ENCODE measurements around the gene DPP10. TPM values are rescaled to one million over a fixed set of nuclear protein-coding genes. Genes with fewer than 3 reads are reported as not detected.
A peak's percentile ranks its signal among the peaks of the same experiment; 100 is the strongest.

The DPP10 gene
- total and polyA plus RNA-seq, 9 donors = 0.26 to 2.1 (median 0.83) TPM

DNA sequence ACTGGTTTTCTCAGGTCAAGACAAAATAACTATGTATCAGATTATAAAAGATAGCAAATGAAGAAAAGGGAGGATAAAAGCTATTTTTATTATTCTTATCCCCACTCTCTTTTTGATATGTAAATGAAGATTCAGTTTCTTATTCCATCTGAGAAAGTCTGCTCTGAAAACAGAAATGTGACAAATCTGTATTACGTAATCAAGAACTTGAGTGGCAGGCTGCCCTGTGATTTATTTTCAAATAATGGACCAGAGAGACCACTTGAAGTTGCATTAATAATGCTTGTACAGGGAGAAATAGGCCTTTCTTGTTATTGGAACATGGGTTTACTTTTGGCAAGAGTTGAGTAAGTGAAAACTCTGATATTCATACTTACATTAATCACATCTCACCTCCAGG lies 727.4 kb downstream of the DPP10 start:
- H3K36me3 ChIP-seq (ENCODE audit: control insufficient read depth, insufficient read depth, low read length) = no peaks in the 10 kb centered on the region

DNA sequence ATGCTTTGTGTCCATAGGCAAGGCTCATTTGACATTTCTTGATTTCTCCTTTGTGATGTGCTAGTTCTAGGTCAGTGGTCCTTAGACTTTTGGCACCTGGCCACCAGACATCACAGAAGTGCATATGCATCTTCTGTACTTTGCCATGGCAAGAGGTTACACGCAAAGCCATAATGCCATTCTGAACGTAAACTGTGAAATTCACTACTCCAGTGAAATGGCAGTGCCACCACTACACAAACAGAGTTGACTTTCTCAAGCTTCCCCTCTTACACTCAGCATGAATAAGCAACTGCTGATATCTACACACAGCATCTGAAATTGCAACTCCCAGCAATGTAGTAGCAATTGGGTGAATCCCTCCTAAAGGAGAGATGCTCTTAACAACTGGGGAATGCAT lies 729.3 kb downstream of the DPP10 start:
- Histone ChIP-seq H3K27ac (ENCODE audit: low read length) (no peak overlapping the region), H3K36me3 (ENCODE audit: control insufficient read depth, insufficient read depth, low read length) (no peaks in the 10 kb centered on the region), H3K4me3 (ENCODE audit: low read length) (no peak overlapping the region), H3K4me1 (ENCODE audit: control insufficient read depth, insufficient read depth, low read length) (no peaks in the 10 kb centered on the region), H3K9me3 (replicated peaks; ENCODE audit: control insufficient read depth, low read depth, low read length) (no peaks in the 10 kb centered on the region), H3K27me3 (ENCODE audit: control insufficient read depth, insufficient read depth, low read length) (no peaks in the 10 kb centered on the region)
- DNase-seq = no peak
- 100% methylated on average over 2 of the region's 2 CpGs for WGBS (ENCODE audit: insufficient coverage)

More for the DNA sequence above, 727.4 kb downstream of the DPP10 start:
- no peaks in the 10 kb centered on the region for H3K9me3 ChIP-seq (replicated peaks; ENCODE audit: control insufficient read depth, low read depth, low read length)
- WGBS (ENCODE audit: insufficient coverage) = no CpG with 5 or more reads among the region's 1 CpG
- H3K4me3 ChIP-seq (ENCODE audit: low read length) = no peak overlapping the region
- no peaks in the 10 kb centered on the region for H3K4me1 ChIP-seq (ENCODE audit: control insufficient read depth, insufficient read depth, low read length)
- no peak overlapping the region for H3K27ac ChIP-seq (ENCODE audit: low read length)
- DNase-seq = no peak
- H3K27me3 ChIP-seq (ENCODE audit: control insufficient read depth, insufficient read depth, low read length) = no peaks in the 10 kb centered on the region

DNA sequence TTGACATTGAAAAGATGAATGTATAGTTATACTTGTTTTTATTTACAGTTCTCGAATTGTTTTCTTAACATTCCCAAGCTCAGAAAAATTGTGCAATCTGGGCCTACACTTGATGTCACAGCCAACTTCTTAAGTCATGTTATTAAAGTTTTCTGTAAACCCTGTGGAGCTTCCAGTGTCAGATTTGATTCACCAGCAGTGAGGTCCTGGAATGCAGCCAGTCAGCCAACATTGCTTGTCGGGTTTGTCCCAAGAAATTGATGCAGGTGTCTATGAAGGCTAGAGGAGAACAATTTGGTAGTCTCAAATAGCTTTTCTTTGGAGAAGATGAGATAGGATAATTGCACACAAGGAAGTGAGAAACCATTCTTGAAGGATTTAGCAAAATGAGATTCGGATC lies 732.2 kb downstream of the DPP10 start:
- WGBS (ENCODE audit: insufficient coverage) = 8% methylated on average over 1 of the region's 3 CpGs
- no peak for DNase-seq
- no peaks in the 10 kb centered on the region for H3K27me3 ChIP-seq (ENCODE audit: control insufficient read depth, insufficient read depth, low read length)
- no peaks in the 10 kb centered on the region for H3K36me3 ChIP-seq (ENCODE audit: control insufficient read depth, insufficient read depth, low read length)
- no peak overlapping the region for H3K27ac ChIP-seq (ENCODE audit: low read length)
- no peaks in the 10 kb centered on the region for H3K4me1 ChIP-seq (ENCODE audit: control insufficient read depth, insufficient read depth, low read length)
- H3K9me3 ChIP-seq (replicated peaks; ENCODE audit: control insufficient read depth, low read depth, low read length) = no peaks in the 10 kb centered on the region
- H3K4me3 ChIP-seq (ENCODE audit: low read length) = no peak overlapping the region

DNA sequence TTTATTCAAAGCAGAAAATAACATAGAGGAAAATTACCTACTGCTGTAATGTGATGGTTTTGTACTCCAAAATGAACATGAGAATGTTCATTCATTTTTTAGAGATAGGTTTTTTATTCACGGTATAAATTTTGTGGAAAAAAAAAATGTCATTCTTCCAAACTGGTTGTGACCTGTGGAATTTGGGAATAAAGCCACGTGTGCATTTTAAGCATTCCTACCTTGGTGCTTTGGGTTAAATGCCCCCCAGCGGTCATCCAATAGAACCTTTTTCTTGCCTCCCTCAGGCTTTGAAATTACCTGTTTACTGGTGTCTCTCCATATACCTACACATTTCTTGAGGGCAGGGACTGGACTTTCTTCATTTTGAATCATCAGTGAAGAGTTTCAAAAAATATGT lies 740.7 kb downstream of the DPP10 start:
- no peaks in the 10 kb centered on the region for H3K9me3 ChIP-seq (replicated peaks; ENCODE audit: control insufficient read depth, low read depth, low read length)
- H3K4me3 ChIP-seq (ENCODE audit: low read length) = no peak overlapping the region
- DNase-seq = no peak
- WGBS (ENCODE audit: insufficient coverage) = 35% methylated on average over 2 of the region's 3 CpGs
- no peak overlapping the region for H3K27ac ChIP-seq (ENCODE audit: low read length)
- no peaks in the 10 kb centered on the region for H3K4me1 ChIP-seq (ENCODE audit: control insufficient read depth, insufficient read depth, low read length)
- H3K27me3 ChIP-seq (ENCODE audit: control insufficient read depth, insufficient read depth, low read length) = no peaks in the 10 kb centered on the region
- H3K36me3 ChIP-seq (ENCODE audit: control insufficient read depth, insufficient read depth, low read length) = no peaks in the 10 kb centered on the region

DNA sequence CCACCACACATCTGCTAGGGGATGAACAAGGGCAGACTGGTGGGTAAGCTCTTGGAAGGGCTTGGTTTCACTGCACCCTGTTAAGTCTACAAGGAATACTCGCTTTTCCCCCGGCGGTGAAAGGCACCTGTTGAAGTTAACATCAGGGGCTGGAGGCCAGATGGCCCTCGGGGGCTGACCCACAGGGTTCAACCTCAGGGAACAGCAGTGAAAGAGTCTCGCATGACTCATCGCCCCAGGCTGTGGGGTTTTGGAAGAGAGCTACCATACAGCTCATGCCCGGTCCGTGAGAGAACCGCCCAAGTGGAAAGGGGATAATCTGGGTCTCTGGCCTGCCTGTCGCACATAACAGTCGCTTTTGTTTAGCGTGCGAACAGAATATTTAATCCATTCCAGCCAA lies 748.0 kb downstream of the DPP10 start:
- 91% methylated on average over 6 of the region's 13 CpGs for WGBS (ENCODE audit: insufficient coverage)

DNA sequence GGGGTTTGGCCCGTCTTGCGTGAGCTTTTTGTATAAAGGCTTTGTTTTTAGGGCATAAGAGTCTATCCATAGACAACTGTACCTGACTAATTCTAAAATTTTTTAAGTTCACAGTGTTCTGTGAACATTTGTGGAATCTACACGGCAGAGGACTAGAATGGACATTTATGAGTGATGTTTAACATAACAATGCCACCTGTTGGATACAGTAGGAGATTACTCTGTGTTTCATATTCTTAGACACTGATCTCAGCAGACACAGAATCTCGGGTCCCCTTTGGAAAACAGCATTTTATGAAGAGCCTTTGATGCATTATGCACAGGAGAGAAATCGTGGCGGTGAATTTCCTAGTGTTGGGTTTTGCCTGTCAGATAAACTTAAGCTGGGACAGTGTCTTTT lies 752.2 kb downstream of the DPP10 start:
- no peak overlapping the region for H3K4me3 ChIP-seq (ENCODE audit: low read length)
- H3K27me3 ChIP-seq (ENCODE audit: control insufficient read depth, insufficient read depth, low read length) = no peaks in the 10 kb centered on the region
- H3K4me1 ChIP-seq (ENCODE audit: control insufficient read depth, insufficient read depth, low read length) = no peaks in the 10 kb centered on the region
- H3K36me3 ChIP-seq (ENCODE audit: control insufficient read depth, insufficient read depth, low read length) = no peaks in the 10 kb centered on the region
- H3K27ac ChIP-seq (ENCODE audit: low read length) = no peak overlapping the region
- no peak for DNase-seq
- H3K9me3 ChIP-seq (replicated peaks; ENCODE audit: control insufficient read depth, low read depth, low read length) = no peaks in the 10 kb centered on the region
- 70% methylated on average over 3 of the region's 6 CpGs for WGBS (ENCODE audit: insufficient coverage)

More for the DNA sequence above, 748.0 kb downstream of the DPP10 start:
- Histone ChIP-seq H3K4me1 (ENCODE audit: control insufficient read depth, insufficient read depth, low read length) (no peaks in the 10 kb centered on the region), H3K27ac (ENCODE audit: low read length) (no peak overlapping the region), H3K36me3 (ENCODE audit: control insufficient read depth, insufficient read depth, low read length) (no peaks in the 10 kb centered on the region), H3K27me3 (ENCODE audit: control insufficient read depth, insufficient read depth, low read length) (no peaks in the 10 kb centered on the region), H3K9me3 (replicated peaks; ENCODE audit: control insufficient read depth, low read depth, low read length) (no peaks in the 10 kb centered on the region), H3K4me3 (ENCODE audit: low read length) (no peak overlapping the region)
- DNase-seq = no peak

DNA sequence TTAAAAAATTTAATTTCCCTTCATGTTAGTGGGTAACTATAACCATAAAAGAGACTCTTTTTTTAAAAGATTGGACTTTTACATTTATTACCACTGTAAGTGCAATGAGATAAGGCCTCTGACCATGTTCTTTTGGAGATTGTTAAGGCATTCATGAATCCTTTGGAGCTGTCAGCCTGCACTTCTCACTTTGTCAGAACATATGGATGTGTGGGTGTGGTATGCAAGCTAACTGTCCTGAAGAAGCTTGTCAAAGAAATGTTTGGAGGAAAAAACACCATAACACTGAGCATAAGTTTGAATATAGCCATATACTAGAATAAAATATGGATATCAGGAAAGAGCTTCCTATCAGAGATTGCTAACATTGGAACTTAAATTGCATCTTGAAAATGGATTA lies 754.1 kb downstream of the DPP10 start:
- Histone ChIP-seq H3K4me3 (ENCODE audit: low read length) (no peak overlapping the region), H3K4me1 (ENCODE audit: control insufficient read depth, insufficient read depth, low read length) (no peaks in the 10 kb centered on the region), H3K36me3 (ENCODE audit: control insufficient read depth, insufficient read depth, low read length) (no peaks in the 10 kb centered on the region), H3K27ac (ENCODE audit: low read length) (no peak overlapping the region), H3K9me3 (replicated peaks; ENCODE audit: control insufficient read depth, low read depth, low read length) (no peaks in the 10 kb centered on the region), H3K27me3 (ENCODE audit: control insufficient read depth, insufficient read depth, low read length) (no peaks in the 10 kb centered on the region)
- no peak for DNase-seq

DNA sequence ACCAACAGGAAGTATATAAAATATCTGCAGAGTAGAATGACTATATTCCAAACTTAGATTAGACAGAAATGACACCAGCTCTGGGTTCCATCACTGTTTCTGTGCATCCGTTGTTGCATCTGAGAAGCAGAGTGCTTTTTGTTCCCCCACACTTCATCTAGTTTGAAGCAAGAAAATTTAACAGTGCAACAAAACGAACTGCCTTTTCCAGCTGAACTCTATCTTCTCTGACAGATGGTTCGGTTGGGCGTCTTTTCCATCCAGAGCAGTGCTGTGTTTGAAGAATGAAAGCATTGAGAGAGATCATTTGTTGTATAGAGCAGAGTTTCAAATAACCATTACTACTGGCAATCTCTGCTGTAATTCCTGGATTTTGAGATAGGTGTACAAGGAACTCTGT lies 757.5 kb downstream of the DPP10 start:
- no peaks in the 10 kb centered on the region for H3K4me1 ChIP-seq (ENCODE audit: control insufficient read depth, insufficient read depth, low read length)
- 57% methylated on average over 1 of the region's 4 CpGs for WGBS (ENCODE audit: insufficient coverage)
- peak; percentile 5 for DNase-seq
- H3K9me3 ChIP-seq (replicated peaks; ENCODE audit: control insufficient read depth, low read depth, low read length) = no peaks in the 10 kb centered on the region
- H3K27me3 ChIP-seq (ENCODE audit: control insufficient read depth, insufficient read depth, low read length) = no peaks in the 10 kb centered on the region
- no peak overlapping the region for H3K27ac ChIP-seq (ENCODE audit: low read length)
- H3K36me3 ChIP-seq (ENCODE audit: control insufficient read depth, insufficient read depth, low read length) = no peaks in the 10 kb centered on the region
- no peak overlapping the region for H3K4me3 ChIP-seq (ENCODE audit: low read length)

DNA sequence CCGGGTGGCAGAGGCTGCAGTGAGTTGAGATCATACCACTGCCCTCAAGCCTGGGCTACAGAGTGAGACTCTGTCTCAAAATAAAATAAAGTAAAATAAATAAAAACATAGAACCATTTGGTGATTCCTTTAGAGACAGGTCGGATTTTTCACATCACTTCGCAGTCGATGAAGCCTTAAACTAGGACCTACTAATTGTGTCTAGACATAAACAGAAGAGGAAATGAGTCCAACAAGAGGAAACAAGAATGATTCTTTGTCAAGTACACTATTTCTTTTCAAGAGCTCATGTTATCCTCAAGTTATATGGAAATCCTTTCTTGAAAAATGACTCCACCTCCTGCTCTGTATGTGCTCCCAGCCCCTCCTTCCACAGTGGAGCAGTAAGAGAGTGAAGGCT lies 758.9 kb downstream of the DPP10 start:
- H3K9me3 ChIP-seq (replicated peaks; ENCODE audit: control insufficient read depth, low read depth, low read length) = no peaks in the 10 kb centered on the region
- no peak for DNase-seq
- no CpG with 5 or more reads among the region's 4 CpGs for WGBS (ENCODE audit: insufficient coverage)
- no peak overlapping the region for H3K4me3 ChIP-seq (ENCODE audit: low read length)
- no peaks in the 10 kb centered on the region for H3K36me3 ChIP-seq (ENCODE audit: control insufficient read depth, insufficient read depth, low read length)
- no peaks in the 10 kb centered on the region for H3K27me3 ChIP-seq (ENCODE audit: control insufficient read depth, insufficient read depth, low read length)
- H3K27ac ChIP-seq (ENCODE audit: low read length) = no peak overlapping the region
- no peaks in the 10 kb centered on the region for H3K4me1 ChIP-seq (ENCODE audit: control insufficient read depth, insufficient read depth, low read length)

DNA sequence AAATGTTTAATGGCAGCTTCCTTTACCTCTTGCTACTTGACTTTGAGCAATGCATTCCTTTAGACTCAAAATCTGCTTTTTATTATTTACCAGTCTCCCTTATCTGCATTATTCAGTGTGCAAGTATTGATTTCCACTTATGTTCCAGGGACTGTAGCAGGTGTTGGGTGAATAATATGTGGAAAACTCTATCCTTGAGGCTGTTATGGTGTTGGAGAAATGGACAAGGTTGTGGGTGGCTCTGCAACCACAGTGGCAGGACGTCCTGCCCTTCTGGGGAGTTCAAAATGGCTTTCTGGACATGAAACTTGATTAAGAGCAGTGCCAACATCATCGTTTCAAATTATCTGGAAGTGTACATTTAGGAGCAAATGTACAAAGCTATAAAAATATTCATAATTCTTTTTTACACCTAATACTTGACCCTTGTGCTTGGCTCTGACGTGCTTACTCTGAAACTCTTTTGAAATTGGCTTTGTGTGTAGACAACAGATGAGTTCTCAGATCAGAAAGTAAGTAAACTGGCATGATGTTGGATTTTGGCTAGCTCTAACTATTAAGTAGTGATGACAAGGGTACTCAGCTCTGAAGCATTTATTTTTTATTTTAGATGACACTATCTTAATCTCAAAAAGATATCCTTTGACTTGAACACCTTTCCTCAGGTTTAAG lies 766.2 kb downstream of the DPP10 start:
- no peak overlapping the region for H3K27ac ChIP-seq (ENCODE audit: low read length)
- H3K36me3 ChIP-seq (ENCODE audit: control insufficient read depth, insufficient read depth, low read length) = no peaks in the 10 kb centered on the region
- H3K27me3 ChIP-seq (ENCODE audit: control insufficient read depth, insufficient read depth, low read length) = no peaks in the 10 kb centered on the region
- H3K4me3 ChIP-seq (ENCODE audit: low read length) = no peak overlapping the region
- WGBS (ENCODE audit: insufficient coverage) = 75% methylated on average over 1 of the region's 3 CpGs
- H3K9me3 ChIP-seq (replicated peaks; ENCODE audit: control insufficient read depth, low read depth, low read length) = no peaks in the 10 kb centered on the region
- no peaks in the 10 kb centered on the region for H3K4me1 ChIP-seq (ENCODE audit: control insufficient read depth, insufficient read depth, low read length)
- no peak for DNase-seq

DNA sequence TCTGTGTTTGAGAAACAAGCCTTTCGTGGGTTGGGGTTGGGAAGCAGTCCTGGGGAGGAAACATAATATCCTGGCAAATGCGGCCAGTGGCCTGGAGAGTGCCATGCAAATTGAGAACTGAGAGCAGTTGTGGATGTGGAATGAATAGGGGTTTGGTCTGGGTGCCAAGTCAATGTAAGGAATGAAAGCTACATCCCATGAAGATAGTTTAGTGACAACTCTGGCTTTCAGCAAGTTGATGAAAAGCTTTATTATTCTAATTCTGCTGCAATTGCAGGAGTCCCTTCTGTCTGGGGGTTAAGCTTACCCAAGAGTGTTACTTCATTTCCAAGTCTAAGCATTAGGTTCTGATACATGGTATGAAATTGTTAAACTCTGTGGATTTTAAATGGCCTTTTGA lies 771.6 kb downstream of the DPP10 start:
- Histone ChIP-seq H3K36me3 (ENCODE audit: control insufficient read depth, insufficient read depth, low read length) (no peaks in the 10 kb centered on the region), H3K27ac (ENCODE audit: low read length) (no peak overlapping the region), H3K9me3 (replicated peaks; ENCODE audit: control insufficient read depth, low read depth, low read length) (no peaks in the 10 kb centered on the region), H3K27me3 (ENCODE audit: control insufficient read depth, insufficient read depth, low read length) (no peaks in the 10 kb centered on the region), H3K4me3 (ENCODE audit: low read length) (no peak overlapping the region), H3K4me1 (ENCODE audit: control insufficient read depth, insufficient read depth, low read length) (no peaks in the 10 kb centered on the region)
- WGBS (ENCODE audit: insufficient coverage) = 69% methylated on average over 2 of the region's 2 CpGs
- DNase-seq = no peak

Data from muscle of leg (tissue), 11 donors.